SIG-M5 treated with dmso at 0.1 percent for 504 hours (cell line): ENCODE measurements around the gene GNRHR.

Experiments used
- DNase-seq: peaks from one replicate; lab custom pipeline; 2025; ENCODE audit not compliant: unreplicated experiment; lab: John Stamatoyannopoulos, UW

GNRHR gene

GRCh38 chr4:67700738-67701516 lies 53.3 kb downstream of the GNRHR start, which contains the start of gene UBA6:
TSS of gene UBA6 (minus strand) at chr4:67701155. CDS start at chr4:67701119, 36 bp downstream.
- peak; percentile 87 for DNase-seq

GRCh38 chr4:67700116-67700737 lies 54.0 kb downstream of the GNRHR start:
- DNase-seq, result peak; percentile 45

- DNase-seq, result no peak
Measured at GRCh38 chr4:67699603-67700002, 54.6 kb downstream of the GNRHR start.

- DNase-seq, result no peak
Measured at GRCh38 chr4:67697860-67698687, 56.1 kb downstream of the GNRHR start.

GRCh38 chr4:67696061-67696460 lies 58.1 kb downstream of the GNRHR start:
- no peak for DNase-seq

GRCh38 chr4:67694662-67695061 lies 59.5 kb downstream of the GNRHR start:
- DNase-seq, result no peak

GRCh38 chr4:67691328-67691727 lies 62.9 kb downstream of the GNRHR start:
- DNase-seq, result no peak
